Kasumi-1 (cell line): ENCODE data around the gene LBHD2.
A peak's percentile ranks its signal among the peaks of the same experiment; 100 is the strongest.
"Not testable (repeated sequence)": the region's sequence is repeated elsewhere in the genome, so short reads cannot be mapped to it uniquely, and the experiment has no call there.

Source experiments
- DNase-seq, 2 experiments: peaks; one replicate each; lab custom pipeline; 2025; lab: John Stamatoyannopoulos, UW

LBHD2 gene

DNA sequence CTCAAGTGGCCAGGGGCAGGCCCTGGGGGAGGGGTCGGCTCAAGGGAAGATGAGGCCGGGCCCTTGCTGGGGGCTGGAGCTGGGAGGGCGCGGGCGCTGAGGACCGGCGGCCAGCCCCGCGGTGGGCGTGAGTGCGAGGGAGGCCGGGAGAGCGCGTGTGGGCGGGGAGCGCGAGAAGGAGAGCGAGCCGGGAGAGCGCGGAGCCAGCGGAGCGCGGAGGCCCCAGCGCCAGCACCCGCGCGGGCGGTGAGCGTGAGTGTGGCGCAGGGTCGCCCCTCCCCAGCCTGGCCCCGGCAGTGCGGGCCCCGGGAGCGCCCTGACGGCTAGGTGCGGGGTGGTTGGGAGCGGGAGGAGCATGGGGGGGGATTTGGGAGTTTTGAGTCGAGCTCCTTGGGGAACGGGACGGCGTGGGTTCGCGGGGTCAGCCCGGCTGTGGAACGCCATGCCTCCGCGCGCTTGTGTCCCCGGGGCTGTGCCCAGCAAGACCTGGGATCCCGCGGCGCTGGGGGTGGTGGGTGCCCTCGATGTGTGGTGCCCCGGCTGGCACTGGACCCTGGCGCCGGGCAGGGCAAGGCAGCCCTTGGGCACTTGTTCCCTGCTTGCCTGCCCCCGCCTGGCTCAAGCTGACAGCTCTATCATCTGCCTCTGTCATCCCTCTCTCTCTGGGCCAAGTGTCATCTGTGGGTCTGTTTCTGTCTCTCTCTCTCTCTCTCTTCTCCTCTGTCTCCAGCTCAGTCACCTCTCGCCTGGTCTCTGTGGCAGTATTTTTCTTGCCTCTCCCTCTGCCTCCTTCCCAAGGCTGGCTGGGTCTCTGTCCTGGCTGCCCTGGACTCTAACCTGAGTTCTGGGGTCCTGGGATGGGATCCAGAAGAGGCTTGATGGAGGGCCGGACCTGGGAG, at the start of gene LBHD2:
LBHD2 (plus strand) TSS at position 190 of the 899 bp plus-strand sequence. CDS start 1,803 bp downstream, outside the sequence.
- no peak for DNase-seq

GRCh38 chr14:103041464-103041863, 42.5 kb upstream of the LBHD2 start:
- no peak for DNase-seq

- DNase-seq: no peak
Observed at GRCh38 chr14:103043257-103044015, 40.6 kb upstream of the LBHD2 start.

DNA sequence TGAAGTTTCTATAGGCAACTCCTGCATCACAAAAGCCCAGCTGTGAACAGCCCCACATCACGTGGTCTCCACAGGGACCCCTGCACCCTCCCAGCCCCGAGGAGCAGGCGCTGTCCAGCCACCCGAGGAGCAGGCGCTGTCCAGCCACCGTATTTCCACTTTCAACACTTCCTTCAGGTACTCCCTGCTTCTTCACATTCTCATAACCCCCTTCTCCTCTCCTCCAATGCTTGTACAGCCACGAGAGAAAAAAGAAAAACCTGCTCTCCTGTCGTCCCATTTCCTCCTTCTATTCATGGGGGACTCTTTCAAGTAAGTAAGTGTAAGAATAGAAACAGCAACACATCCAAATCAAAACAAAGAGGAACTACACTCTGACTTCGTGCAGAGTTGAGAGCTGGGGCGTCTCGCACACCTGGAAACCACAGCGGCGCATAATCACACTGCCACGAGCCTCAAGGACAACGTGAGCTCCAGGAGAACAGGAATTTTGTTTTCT, 38.6 kb upstream of the LBHD2 start:
- DNase-seq: peak in 1 of 2 experiments; percentile 2

DNA sequence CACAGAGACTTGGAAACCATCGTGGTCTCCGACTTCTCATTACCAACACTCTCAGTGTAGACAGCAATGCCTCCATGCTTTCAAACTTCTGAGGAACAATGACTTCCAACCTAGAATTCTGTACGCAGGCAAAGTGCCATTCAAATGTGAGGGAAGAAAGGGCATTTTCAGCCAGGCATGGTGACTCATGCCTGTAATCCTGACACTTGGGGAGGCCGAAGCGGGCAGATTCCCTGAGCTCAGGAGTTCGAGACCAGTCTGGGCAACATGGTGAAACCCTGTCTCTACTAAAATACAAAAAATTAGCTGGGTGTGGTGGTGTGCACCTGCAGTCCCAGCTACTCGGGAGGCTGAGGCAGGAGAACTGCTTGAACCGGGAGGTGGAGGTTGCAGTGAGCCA, 36.6 kb upstream of the LBHD2 start:
- DNase-seq: not testable (repeated sequence)

GRCh38 chr14:103050935-103051334, 33.1 kb upstream of the LBHD2 start:
- DNase-seq: no peak

- DNase-seq: peak; percentile 70 to 79
Observed at GRCh38 chr14:103052407-103052806, 31.6 kb upstream of the LBHD2 start.

DNA sequence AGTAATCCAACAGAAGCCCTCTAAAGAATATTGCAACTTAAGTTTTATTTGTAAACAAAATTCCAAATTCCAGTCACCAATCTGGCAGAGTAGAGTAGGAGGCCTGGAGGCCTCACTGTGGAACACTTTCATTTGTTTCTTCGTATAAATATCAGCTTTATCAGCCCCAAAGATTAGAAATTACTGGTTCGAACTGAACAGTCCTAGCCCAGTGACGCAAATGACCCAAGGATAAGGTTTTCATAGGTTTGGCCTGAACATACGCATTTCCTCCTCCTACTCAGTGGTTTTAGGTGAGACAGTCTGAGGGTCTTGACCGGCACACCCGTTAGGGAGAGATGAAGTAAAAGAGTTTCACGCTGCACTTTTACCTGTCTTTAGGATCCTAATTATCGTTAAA, 28.3 kb upstream of the LBHD2 start:
- DNase-seq: no peak

- DNase-seq: no peak
Observed at GRCh38 chr14:103056322-103057027, 27.5 kb upstream of the LBHD2 start.

- no peak for DNase-seq
Observed at GRCh38 chr14:103057028-103057371, 27.0 kb upstream of the LBHD2 start.

DNA sequence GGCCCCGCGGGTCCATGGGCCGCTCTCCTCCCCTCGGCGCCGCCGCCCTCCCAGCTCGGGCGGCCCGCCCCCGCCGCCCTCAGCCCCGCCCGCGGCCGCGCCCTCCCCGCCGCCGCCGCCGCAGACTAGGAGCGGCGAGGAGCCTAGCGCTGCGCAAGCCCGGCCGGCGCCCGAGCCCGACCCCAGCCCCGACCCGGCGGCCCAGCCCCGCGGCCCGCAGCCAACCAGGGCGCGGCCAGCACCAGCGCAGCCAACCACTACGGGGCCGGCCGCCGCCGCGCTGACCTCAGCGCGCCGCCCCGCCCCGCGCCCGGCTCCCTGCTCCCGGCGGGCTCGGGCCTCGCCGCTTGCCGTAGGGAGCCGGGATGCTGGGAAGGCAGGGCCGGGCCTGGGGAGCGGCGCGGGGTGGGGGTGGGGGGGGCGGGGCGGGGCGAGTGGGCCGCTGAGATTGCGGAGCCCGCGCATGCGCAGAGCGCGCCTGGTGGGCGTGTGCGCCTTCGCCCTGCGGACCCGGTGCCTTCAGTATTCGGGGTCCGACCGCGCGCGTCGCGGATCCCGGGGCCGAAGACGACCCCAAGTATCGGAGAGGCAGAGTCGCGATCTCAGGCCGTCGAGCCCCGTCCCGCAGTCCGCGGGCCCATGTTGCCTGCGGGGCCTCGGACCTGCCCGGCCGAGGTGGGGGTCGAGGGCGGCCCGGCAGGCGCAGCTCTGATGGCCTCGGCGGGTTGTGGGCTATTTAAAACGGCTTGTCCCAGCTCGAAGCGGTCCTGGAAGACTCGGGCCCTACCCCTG, 26.4 kb upstream of the LBHD2 start, which contains the start of gene CDC42BPB:
CDC42BPB (minus strand) TSS at position 178 of the 792 bp plus-strand sequence. CDS start 376 bp downstream, outside the sequence.
- DNase-seq: no peak

DNA sequence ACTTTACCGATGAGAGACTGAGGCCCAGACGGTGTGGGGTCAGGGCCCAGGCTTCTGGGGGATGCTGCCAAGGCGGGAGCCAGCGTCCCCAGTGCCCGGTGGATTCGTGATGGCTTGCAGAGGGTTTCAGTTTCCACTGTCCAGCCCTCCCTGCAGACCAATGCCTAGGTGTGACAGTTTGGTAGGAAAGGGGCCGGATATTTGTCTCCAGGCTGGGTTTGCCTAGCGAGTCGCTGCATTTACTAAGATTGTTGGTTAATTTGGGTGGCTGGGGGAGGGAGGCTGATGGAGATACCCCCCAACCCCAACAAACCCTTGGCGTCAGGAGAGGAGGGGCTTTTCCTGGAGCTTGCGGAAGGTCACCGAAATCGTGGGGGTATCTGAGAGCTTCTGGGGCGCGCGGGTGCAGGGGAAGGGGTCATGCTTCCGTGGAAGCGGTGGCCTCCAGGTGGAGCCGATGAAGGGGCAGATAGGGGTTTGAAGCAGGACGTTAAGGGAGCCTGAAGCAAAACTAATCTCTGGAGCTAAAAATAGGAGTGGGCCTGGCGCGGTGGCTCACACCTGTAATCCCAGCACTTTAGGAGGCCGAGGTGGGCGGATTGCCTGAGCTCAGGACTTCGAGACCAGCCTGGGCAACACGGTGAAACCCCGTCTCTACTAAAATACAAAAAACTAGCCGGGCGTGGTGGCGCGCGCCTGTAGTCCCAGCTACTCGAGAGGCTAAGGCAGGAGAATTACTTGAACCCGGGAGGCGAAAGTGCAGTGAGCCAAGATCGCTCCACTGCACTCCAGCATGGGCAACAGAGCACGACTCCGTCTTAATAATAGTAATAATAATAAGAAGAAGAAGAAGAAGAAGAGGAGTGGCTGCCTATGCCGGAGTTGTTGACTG, 25.6 kb upstream of the LBHD2 start:
- no peak for DNase-seq

- DNase-seq: no peak
Observed at GRCh38 chr14:103059556-103059955, 24.5 kb upstream of the LBHD2 start.

GRCh38 chr14:103061482-103061976, 22.5 kb upstream of the LBHD2 start:
- DNase-seq: no peak

- DNase-seq: no peak
Observed at GRCh38 chr14:103064436-103064835, 19.6 kb upstream of the LBHD2 start.

DNA sequence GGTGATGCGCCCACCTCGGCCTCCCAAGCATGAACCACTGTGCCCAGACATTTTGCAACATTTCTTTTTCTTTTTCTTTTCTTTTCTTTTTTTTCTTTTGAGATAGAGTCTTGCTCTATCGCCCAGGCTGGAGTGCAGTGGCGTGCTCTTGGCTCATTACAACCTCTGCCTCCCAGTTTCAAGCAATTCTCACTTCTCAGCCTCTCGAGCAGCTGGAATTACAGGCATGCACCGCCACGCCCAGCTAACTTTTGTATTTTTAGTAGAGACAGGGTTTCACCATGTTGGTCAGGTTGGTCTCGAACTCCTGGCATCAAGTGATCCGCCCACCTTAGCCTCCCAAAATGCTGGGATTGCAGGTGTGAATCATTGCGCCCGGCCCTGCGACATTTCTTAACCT, 19.0 kb upstream of the LBHD2 start:
- no peak for DNase-seq

GRCh38 chr14:103065861-103066260, 18.1 kb upstream of the LBHD2 start:
- DNase-seq: no peak

DNA sequence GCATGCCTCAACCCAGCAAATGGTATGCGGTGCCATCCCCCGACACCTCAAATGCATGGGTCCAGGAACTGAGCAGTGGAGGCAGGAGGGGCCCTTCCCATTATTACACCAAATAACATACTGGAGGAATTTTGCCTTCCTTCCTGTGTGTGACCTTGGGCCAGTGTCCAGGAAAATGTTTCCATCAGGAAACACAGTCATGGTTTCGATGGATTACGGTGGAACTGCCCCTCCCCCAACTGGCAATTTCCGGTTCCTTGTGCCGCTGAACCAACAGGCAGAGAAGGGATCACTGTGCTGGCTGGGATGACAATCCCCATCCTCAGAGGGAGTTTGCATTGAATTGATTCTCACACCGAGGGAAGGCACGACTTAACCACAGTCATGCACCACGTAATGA, 17.6 kb upstream of the LBHD2 start:
- DNase-seq: no peak

DNA sequence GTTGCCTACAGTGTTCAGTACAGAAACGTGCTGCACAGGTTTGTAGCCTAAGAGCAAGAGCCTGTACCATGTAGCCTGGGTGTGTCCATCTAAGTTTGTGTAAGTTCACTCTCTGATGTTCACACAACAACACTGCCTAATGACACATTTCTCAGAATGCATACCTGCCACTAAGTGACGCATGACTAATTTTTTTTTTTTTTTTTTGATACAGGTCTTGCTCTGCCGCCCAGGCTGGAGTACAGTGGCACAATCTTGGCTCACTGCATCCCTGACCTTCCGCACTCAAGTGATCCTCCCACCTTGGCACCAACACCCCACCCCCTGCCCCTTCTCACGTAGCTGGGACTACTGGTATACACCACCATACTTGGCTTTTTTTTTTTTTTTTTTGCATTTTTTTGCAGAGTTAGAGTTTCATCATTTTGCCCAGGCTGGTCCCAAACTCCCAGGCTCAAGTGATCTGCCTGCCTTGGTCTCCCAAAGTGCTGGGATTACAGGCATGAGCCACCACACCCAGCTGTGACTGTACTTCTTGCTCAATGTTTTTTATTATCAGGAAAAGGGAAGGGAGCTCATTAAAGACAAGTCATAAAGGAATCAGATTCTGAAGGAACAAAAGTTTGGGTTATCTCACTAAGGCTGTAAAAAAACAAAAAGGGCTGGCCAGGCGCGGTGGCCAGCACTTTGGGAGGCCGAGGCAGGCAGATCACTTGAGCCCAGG, 16.6 kb upstream of the LBHD2 start:
- no peak for DNase-seq
